ENCODE data around the gene C11orf97.

- no peak for TF ChIP-seq MAX (IDR thresholded peaks at IDR 0.05)
- TF ChIP-seq RAD21 (IDR thresholded peaks at IDR 0.05; ENCODE audit: low read depth) = no peak
- TF ChIP-seq, protein P1, sequence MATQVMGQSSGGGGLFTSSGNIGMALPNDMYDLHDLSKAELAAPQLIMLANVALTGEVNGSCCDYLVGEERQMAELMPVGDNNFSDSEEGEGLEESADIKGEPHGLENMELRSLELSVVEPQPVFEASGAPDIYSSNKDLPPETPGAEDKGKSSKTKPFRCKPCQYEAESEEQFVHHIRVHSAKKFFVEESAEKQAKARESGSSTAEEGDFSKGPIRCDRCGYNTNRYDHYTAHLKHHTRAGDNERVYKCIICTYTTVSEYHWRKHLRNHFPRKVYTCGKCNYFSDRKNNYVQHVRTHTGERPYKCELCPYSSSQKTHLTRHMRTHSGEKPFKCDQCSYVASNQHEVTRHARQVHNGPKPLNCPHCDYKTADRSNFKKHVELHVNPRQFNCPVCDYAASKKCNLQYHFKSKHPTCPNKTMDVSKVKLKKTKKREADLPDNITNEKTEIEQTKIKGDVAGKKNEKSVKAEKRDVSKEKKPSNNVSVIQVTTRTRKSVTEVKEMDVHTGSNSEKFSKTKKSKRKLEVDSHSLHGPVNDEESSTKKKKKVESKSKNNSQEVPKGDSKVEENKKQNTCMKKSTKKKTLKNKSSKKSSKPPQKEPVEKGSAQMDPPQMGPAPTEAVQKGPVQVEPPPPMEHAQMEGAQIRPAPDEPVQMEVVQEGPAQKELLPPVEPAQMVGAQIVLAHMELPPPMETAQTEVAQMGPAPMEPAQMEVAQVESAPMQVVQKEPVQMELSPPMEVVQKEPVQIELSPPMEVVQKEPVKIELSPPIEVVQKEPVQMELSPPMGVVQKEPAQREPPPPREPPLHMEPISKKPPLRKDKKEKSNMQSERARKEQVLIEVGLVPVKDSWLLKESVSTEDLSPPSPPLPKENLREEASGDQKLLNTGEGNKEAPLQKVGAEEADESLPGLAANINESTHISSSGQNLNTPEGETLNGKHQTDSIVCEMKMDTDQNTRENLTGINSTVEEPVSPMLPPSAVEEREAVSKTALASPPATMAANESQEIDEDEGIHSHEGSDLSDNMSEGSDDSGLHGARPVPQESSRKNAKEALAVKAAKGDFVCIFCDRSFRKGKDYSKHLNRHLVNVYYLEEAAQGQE (IDR thresholded peaks at IDR 0.05; ENCODE audit: low read depth) = no peak
- no peak for TF ChIP-seq CREB1 (IDR thresholded peaks at IDR 0.05; ENCODE audit: low read depth)
- no peak for TF ChIP-seq TCF12 (IDR thresholded peaks at IDR 0.05; ENCODE audit: low read depth)
- no peak for TF ChIP-seq EP300 (IDR thresholded peaks at IDR 0.05; ENCODE audit: borderline replicate concordance)
These were observed 24.9 kb downstream of the C11orf97 start for GRCh38 chr11:94537031-94537600.

Measured in Ishikawa (cell line).